Measurements from ENCODE around the gene CHMP2A. TPM values are rescaled to one million over a fixed set of nuclear protein-coding genes. Genes with fewer than 3 reads are reported as not detected.

CHMP2A gene
- total and polyA plus RNA-seq, 2 donors (not counting 3 experiments of a cell fraction or from before 2014, with no cell fraction given) = 105 to 150 TPM

- Histone ChIP-seq H3K79me2 (ENCODE audit: control insufficient read depth, insufficient read depth, low read length) (no peaks in the 10 kb centered on the region), H3K9ac (replicated peaks; ENCODE audit: extremely low read depth, insufficient read depth, low read length) (no peak overlapping the region), H2AFZ (ENCODE audit: low read depth, low read length) (no peak overlapping the region), H3K4me3 (replicated peaks in 1 of 3; ENCODE audit: insufficient read depth in 1 of 3, low read depth in 1 of 3, low read length in 3 of 3) (no peak overlapping the region), H3K4me1 (ENCODE audit: control insufficient read depth, extremely low read depth, insufficient read depth, low read length) (peaks cover 16% of the 10 kb centered on the region), H3K9me1 (replicated peaks; ENCODE audit: control insufficient read depth, extremely low read depth, insufficient read depth, low read length) (no peaks in the 10 kb centered on the region), H4K20me1 (replicated peaks; ENCODE audit: control insufficient read depth, extremely low read depth, insufficient read depth, low read length) (no peaks in the 10 kb centered on the region), H3K27ac (ENCODE audit: insufficient read depth, low read depth, low read length) (no peak overlapping the region), H3K4me2 (ENCODE audit: insufficient read depth, low read length) (no peak overlapping the region), H3K9me3 (replicated peaks; ENCODE audit: control insufficient read depth, insufficient read depth, low read length) (no peaks in the 10 kb centered on the region), H3K36me3 (ENCODE audit: control insufficient read depth in 2 of 2, extremely low read depth in 1 of 2, insufficient read depth in 2 of 2, low read length in 2 of 2) (peaks cover 0 to 9% of the 10 kb centered on the region in 2 experiments), H3K27me3 (ENCODE audit: control insufficient read depth in 2 of 2, insufficient read depth in 2 of 2, low read length in 2 of 2) (no peaks in the 10 kb centered on the region)
- TF ChIP-seq FOS (IDR thresholded peaks at IDR 0.05; ENCODE audit: borderline replicate concordance, insufficient read depth, low read length) (no peak), CTCF (IDR thresholded peaks at IDR 0.05; ENCODE audit: extremely low read depth in 1 of 2, insufficient read depth in 1 of 2, low read depth in 1 of 2, low read length in 2 of 2) (no peak), MAX (IDR thresholded peaks at IDR 0.05; ENCODE audit: insufficient read depth, insufficient read length) (no peak), EZH2 (IDR thresholded peaks at IDR 0.05; ENCODE audit: borderline replicate concordance, low read depth, low read length, severe bottlenecking) (no peak), MYC (IDR thresholded peaks at IDR 0.05; ENCODE audit: low read depth, low read length) (no peak), GATA2 (IDR thresholded peaks at IDR 0.05; ENCODE audit: insufficient read depth, insufficient read length, low read depth, low read length) (no peak)
- FAIRE-seq (no peak), DNase-seq (ENCODE audit: low read depth, low spot score) (no peak)
- ChIA-PET CTCF (no interaction called here), POLR2A (no interaction called here)
- dilution Hi-C loops (cut with MboI; ENCODE audit: extremely low pct_ligation_motif_present, low sequenced_read_pairs) = no loop called here
- no TSS peak for BruUV-seq (replicated peaks)
- intact Hi-C loops (cut with micrococcal nuclease) = no loop called here
Measured at GRCh38 chr19:58569943-58570670, 15.2 kb upstream of the CHMP2A start.
